HFF-Myc (cell line): ENCODE measurements around the gene DUSP15.

Experiments used
- DNase-seq: peaks from one replicate; pipeline ENCODE4 v3.0.0-alpha.2; 2011; ENCODE audit warnings: low read depth; ENCODE audit errors: extremely low read depth
- H3K4me3 ChIP-seq: replicated peaks from 2 replicates; pipeline ENCODE4 v1.5.1; 2011; ENCODE audit warnings: low read depth, mild to moderate bottlenecking, control low read depth, low read length
- CTCF ChIP-seq: IDR thresholded peaks from 2 replicates; pipeline ENCODE4 v1.5.1; 2012; ENCODE audit warnings: mild to moderate bottlenecking, low read depth, low read length, control low read depth; ENCODE audit errors: missing control alignments

DUSP15 gene

GRCh38 chr20:31872406-31872805 is 2.1 kb upstream of the DUSP15 start:
- DNase-seq, result no peak
- no peak overlapping the region for H3K4me3 ChIP-seq
- TF ChIP-seq CTCF, result no peak

GRCh38 chr20:31871618-31871954 is 1.3 kb upstream of the DUSP15 start:
- TF ChIP-seq CTCF, result no peak
- DNase-seq, result no peak
- H3K4me3 ChIP-seq, result no peak overlapping the region

- DNase-seq, result no peak
- peak overlapping the region; percentile 26 for H3K4me3 ChIP-seq
- TF ChIP-seq CTCF, result no peak
Observed at GRCh38 chr20:31870726-31871617, 645 bp upstream of the DUSP15 start.

GRCh38 chr20:31869673-31869941 is 720 bp downstream of the DUSP15 start:
- TF ChIP-seq CTCF, result no peak
- H3K4me3 ChIP-seq, result 0 out of 2 replicates have a peak overlapping the region, but pooled peaks have one; percentile 11
- no peak for DNase-seq

GRCh38 chr20:31868853-31869672 is 1.3 kb downstream of the DUSP15 start:
- no peak overlapping the region for H3K4me3 ChIP-seq
- no peak for DNase-seq
- TF ChIP-seq CTCF, result no peak

GRCh38 chr20:31866221-31866620 is 4.1 kb downstream of the DUSP15 start:
- H3K4me3 ChIP-seq, result no peak overlapping the region
- DNase-seq, result no peak
- no peak for TF ChIP-seq CTCF
